DLD1 (cell line): Measurements from ENCODE around the gene ZFPM1.
"Not testable (repeated sequence)": the region's sequence is repeated elsewhere in the genome, so short reads cannot be mapped to it uniquely, and the experiment has no call there.

ENCODE experiments used
- in situ Hi-C: cut with HindIII; loops from 2 replicates; pipeline ENCODE4 v1.10.0; 2017; ENCODE audit warnings: low sequenced_read_pairs

The ZFPM1 gene

DNA sequence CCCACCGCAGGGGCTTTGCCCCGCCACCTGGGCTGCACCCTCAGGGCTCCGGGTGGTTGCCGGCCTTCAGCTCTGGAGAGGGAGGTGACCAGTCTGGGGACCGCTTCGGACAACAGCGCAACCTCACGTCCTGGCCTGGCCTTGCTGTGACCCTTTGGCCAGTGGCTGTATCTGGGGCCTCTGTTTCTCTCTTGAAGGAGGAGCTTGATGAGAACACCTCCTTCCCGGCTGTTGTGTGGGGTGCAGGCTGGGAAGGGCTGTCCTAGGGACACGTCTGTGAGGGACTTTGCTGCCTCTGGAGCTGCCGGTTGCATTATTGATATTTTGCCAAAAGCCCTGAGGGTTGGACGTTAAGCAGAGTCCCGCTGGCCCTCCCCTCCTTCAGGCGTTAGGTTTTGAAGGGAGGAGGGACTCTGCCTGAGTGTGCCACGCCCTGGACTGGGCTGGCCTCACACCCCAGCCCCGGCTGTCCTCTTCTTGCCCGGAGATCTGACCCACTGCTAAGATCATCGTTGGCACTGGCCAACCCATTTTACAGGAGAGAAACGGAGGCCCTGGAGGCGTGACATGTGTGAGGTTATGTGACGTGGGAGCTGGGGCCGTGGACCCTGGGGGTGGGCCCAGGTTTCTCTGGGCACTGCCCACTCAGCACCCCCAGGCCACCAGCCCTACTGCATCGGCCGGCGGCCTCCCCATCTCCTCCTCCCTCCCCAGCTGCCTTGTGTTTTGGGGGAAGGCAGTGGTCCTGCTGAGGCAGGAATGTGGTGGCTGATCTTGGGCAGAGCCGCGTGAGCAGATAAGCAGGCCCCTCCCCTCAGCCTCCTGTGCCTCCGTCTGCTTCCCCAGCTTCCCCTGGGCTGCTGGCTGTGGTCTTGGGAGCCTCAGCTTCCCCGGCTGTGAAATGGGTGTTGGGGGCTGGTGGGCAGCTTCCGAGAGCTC, 8.5 kb downstream of the ZFPM1 start:
- in situ Hi-C loops = no loop called here

DNA sequence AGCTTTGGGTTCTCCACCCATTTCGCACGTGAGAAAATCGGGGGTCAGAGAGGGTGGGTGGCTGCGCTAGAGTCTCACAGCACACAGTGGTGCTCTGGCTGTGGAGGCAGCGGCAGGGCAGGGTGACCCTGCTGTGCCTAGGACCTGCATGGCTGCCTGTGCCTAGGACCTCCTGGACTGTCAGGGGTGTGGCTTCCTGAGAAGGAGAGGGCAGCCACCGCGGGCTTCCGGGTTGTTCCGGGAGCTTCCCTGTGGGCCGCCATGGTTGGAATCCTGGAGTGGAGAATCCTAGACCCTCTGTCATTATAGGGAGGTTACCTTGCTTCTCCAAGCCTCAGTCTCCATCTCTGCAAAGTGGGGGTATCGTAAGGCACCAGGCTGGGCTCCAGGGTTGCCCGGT, 9.3 kb downstream of the ZFPM1 start:
- in situ Hi-C loops = no loop called here

DNA sequence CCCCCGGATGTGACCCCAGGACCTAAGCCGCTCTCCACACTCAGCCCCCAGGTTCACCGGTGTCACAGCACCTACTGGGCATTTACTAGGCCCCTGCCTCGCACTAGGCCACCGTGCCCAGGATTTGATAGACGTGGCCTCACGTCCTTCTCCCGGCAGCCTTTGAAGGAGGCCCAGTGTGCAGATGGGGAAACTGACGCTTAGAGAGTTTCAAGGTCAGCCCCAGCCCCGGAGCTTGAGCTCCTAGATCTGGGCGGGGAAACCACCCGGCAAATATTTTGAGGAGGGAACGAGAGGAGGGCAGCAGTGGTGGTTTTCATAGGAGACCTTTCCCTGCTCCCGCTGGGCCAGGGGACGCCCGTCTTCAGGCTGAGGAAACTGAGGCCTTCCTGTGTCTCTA, 10.3 kb downstream of the ZFPM1 start:
- in situ Hi-C loops = no loop called here

DNA sequence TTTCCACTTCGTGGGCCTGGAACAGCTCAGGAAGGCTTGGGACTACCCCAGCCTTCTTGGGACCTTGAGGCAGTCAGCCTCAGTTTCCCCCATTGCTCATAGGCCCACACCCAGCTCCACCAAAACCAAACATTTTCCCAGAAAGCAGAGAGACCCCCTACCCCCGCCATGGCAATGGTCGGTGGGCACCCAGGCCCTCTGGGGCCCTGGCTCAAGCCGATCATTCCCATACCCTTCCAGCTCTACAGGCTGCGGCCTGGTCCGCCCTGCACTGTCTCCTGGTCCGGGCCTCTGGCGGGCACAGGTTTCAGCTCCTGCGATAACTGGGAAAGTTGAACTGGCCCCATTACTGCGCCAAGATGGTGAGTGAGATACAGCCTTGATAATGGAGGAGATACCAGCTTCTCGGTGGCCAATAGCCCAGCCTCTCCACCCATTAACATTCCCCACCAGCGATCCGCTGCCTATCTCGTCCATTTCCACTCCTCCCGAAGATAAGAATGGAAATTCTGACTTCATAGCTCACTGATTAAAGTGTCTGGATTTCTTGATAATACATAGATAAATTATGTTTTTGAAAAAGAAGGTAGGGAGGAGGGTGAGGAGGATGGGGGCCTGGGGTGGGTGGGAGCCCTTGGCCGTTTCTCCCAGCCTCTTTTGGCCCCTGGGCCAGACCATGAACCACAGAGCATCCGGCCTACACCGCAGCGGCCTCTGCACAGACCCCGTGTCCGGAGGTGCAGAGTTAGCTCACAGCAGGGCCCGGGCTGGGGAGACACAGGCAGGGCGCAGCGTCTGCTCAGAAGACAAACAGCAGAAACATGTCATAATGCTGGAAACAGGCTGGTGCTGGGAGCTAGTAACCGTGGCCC, 11.6 kb downstream of the ZFPM1 start:
- in situ Hi-C loops = no loop called here

DNA sequence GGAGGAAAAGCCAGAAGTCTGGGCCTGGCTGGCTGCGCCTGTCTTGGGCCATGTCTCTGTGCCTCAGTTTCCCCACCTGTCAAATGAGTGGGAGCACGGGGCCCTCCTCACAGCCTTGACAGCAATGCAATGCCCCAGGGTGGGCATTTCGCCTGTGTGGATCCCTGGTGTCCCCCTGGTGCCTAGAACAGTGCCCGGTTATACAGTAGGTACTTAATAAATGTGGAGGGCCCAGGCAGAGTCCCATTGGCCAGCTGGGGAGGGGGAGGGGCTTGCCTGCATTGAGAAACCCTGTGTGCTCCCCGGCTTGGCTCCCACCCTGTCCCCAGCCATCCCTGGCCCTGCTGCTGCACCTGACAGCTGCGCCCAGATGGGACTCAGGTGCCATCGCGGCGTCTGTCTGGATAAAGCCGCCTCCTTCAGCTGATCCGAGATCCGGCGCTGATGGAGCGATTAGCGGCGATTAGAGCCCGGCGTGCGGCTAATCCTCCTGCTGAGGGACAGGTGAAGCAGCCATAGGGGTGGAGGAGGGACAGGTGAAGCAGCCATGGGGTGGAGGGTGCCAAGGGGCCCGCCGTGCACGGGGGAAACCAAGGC, 12.4 kb downstream of the ZFPM1 start:
- in situ Hi-C loops = no loop called here

DNA sequence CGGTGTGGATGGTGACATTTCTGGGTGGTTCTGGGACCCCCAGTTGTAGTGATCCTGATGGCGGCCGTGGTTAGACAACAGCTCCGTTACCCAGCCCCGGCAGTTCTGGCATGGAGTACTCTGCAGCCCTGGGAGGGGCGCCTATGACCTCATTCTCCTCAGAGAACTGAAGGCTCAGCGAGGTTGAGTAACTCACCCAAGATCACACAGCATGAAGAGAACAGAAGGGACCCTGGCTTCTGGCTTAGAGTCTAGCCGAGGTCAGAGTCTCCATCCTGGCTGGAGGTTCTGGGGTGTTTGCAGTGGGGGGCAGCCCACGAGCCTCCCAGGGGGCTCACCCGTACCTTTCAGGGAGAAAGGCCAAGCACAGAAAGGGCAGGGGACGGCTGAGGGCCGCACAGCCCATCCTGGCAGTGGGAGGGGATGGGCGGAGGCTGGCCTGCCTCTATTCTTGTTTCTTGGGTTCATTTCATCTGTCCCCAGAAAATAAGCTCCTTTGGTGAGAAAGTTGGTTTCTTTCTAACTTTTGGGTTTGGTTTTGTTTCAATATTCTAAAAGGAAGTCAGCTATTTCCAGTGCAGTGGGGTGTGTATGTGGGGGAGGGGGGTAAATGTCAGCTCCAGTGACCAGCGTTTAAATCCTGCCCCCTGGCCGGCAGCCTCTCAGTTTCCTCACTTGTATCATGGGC, 13.2 kb downstream of the ZFPM1 start:
- in situ Hi-C loops = no loop called here

DNA sequence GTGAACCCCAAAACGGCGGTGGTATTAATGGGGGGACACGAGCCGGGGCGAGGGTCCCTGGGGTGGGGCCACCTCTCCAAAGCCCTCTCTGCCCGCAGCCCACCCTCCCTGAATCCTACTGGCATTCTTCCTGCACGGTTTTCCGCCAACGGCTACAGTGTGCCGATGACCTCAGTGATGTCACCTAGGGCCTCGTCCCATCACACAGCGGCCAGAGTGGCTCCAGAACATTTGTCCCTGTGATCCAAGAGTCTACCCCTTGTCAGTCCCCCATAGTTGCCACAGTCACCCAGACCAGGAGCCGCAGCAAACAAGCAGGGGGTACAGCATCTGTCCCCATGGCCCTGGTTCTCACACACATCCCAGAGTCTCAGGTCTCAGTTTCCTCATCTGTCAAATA, 13.9 kb downstream of the ZFPM1 start:
- in situ Hi-C loops = no loop called here

DNA sequence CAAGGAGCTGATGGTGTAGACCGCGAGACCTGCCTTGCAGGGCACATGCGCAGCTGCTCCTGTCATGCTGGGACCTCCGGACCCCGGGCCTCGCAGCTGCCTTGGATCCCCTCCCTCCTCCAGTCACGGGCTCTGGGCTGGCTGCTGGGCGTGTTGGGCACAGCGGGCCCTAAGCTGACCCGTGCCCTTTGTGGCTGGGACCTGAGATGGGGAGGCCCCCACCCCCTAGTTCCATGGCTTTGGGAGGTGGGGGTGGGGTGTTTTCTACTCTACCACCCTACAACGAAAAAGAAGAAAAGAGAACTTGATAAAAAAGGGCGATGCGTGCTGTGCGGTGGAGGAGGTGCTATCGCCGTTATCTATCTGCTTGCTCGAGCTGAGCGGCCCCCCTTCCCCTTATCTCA, 14.5 kb downstream of the ZFPM1 start:
- in situ Hi-C loops = no loop called here

DNA sequence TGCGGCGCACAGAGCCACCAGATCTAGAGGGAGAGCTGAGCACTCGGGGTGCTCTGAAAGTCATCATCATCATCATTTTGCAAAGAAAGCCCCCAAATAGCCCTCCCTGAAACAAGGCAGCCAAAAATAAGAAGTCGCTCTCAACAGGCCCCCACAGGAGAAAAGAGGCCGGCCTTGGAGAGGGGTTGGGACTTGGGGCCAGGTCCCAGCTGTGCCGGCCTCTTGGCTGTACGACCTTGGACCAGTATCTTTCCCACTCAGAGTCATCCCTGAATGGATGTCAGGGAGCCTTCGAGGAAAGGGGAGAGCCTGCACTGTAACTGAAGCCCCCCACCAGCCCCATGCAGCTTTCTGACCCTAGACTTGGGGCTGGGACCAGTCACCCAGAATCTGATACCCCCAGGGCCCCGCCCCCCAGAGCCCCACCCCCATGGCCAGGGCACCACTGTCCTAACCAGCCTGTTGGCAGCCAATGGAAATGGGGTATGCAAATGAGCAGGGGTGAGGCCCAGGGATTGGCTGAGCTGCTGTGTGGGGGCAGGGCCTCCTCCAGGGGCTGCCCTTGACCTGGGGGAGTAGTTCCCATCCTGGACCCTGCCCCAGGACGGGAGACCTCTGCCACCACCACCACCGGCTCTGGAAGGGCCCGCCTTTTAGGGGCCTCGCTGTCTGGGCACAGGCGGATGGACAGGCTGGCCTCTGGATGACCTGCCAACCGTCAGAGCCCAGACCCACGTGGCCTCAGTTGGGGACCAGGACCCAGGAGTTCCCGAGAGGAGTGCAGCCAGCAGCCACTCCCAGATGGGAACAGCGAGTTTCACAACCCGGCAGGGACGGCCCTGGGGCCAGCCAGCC, 15.4 kb downstream of the ZFPM1 start:
- in situ Hi-C loops = no loop called here

DNA sequence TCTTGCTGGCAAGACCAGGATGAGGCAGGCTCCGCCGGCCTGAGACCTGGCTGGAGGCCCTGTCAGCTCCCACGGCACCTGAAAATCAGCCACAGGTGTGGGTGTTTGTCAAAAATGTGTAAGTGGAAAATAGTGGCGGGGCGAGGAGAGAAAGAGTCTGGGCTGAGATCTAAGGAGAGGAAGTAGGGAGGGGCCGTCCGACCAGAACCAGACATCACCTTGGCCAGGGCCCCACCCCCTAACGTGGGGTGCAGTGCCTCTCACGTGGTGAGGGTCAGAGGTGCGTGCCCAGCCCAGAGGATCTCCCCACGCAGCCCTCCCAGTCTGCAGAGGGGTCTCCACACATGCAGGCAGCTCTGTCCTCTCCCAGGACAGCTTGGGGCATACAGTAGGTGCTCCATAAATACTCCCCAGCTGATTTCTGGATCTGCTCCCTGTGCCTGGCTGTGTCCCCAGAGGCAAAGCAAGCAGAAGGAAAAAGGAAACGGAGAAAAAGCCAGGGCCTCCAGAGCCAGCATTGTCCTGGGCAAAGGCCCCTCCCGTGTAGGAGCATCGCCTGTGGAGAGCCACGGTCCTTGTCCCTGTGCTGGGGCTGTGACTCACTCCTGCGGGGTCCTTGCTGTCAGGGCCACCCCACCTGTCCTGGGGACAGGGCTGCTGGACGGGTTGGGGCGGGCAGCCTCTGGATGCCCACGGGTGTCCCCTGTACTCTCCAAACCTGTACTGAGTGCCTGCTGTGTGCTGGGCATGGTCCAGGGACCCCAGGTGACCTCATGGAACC, 16.7 kb downstream of the ZFPM1 start:
- in situ Hi-C loops = no loop called here

DNA sequence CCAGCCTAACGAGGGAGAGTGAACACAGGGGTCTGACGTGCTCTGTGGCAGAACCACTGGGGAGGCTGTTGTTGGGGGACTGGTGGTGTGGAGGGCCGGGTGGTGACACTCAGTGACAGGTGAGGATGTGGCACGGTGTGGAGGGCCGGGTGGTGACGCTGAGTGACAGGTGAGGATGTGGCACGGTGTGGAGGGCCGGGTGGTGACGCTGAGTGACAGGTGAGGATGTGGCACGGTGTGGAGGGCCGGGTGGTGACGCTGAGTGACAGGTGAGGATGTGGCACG, 17.3 kb downstream of the ZFPM1 start:
- in situ Hi-C loops = not testable (repeated sequence)

DNA sequence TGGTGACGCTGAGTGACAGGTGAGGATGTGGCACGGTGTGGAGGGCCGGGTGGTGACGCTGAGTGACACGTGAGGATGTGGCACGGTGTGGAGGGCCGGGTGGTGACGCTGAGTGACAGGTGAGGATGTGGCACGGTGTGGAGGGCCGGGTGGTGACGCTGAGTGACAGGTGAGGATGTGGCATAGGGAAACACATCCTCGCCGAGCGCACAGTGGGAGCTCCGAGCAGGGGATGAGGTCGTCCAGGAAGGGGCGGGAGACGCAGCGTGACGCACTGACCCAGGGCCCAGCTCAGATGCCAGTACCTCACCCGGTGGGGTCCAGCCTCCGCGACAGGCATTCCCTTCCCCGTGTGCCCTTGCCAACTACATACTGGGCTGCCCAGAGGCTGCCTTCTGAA, 17.6 kb downstream of the ZFPM1 start:
- in situ Hi-C loops = not testable (repeated sequence)

DNA sequence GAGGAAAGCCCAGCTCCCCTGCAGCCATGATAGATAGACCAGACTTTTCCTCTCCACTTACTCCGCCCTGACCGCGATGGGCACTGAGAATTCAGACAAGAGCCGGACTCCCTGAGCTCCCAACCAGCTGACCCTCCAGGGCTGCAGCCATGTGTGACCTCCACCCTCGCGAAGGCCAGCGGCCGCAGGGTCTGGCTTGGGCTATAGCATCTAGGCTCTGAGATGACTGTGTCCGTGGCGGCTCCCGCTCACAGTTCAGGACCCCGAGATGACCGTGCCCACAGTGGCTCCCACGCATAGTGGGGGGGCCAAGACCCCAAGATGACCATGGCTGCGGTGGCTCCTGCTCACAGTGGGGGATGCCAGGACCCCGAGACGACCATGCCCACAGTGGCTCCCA, 18.0 kb downstream of the ZFPM1 start:
- in situ Hi-C loops = no loop called here

DNA sequence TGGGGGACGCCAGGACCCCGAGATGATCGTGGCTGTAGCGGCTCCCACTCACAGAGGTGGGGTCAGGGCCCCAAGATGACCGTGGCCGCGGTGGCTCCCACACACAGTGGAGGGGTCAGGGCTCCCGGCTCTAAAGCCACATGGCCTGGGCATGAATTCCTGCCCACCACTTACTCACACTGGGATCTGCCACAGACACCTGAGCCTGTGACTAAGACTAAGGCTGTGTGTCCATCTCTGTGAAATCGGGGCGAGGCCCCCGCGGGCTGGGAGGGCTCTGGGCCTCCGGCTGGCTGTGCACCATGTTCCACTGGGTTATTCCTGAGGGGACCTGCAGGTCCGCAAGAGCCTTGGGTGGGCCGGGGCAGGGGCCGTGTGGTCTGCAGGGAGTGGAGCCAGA, 18.5 kb downstream of the ZFPM1 start:
- in situ Hi-C loops = no loop called here

DNA sequence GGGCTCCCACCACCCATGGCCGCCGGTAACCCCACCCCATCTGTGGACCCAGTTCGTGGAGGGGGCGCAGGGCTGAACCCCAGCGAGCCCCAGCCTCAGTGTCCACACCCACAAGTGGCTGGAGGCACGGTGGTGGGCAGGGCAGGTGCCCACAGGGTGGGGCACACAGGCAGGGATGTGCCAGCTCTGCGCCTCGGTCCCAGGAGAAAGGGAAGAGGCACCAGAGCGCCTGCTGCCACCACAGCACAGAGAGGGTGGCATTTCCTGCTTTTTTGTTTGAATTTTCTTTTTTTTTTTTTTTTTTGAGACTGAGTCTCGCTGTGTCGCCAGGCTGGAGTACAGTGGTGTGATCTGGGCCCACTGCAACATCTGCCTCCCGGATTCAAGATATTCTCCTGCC, 19.0 kb downstream of the ZFPM1 start:
- in situ Hi-C loops = no loop called here

DNA sequence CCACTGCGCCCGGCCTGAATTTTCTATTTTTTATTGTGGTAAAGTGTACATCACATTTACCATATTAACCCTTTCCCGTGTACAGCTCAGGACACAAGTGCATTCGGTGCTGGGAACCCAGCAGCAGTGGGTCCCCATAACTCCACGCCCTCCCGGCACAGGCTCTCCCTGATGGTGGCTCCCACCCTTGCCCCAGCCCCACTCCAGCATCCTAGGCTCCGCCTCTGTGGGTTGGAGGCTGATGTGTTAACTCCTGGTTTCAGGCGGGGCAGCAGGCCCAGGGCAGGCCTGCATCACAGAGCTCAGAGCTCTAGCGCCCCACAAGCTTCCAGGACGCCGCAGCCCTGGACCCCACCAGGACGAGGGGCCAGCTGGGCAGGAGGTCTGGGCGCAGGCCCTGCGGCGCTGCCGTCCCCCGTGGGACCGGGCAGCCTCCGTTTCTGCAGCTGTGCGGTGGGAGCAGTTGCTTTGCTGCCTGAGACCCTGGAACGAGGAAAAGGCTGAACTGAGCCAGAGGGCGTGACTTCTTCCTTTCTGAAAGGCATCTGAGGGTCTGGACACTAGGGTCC, 19.6 kb downstream of the ZFPM1 start:
- in situ Hi-C loops = no loop called here

DNA sequence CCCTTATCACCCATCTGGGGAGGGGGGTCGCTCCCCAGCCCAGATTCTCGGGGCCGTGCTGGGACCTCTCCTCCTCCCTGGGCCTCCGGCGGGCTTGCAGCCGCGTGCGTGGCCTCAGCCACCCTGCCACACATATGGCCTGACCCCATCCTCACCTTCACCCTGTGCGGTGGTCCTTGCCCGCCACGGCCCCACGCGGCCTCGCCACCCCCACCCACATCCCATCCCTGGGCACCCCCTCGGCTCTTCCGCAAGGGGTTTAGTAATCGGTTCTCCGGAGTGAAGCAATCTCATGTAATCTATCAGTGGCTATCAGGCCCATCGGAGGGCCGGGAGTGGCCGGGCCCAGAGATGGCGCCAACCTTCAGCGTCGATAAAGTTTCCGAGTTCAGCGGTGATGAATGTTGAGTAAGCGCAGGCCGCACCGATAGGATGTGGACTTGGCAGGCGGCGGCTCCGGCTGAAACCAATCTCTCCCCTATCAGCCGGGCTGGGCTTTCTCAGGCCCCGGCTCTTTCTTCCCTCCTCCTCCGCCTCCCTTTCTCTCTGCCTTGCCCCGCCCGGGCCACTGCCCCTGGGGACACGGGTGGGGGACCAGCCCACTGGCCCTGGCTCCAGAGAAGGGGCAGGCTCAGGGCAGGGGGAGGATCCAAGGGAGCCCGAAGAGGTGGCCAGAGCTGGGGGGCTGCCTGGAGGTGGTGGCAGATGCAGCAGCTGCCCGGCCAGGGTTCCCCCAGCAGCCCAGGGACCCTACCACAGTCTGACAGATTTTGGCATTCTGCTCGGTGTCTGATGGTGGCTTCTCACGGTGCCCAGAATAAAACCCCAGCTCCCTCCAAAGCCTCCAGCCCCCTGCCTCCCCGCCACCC, 20.8 kb downstream of the ZFPM1 start:
- in situ Hi-C loops = no loop called here

DNA sequence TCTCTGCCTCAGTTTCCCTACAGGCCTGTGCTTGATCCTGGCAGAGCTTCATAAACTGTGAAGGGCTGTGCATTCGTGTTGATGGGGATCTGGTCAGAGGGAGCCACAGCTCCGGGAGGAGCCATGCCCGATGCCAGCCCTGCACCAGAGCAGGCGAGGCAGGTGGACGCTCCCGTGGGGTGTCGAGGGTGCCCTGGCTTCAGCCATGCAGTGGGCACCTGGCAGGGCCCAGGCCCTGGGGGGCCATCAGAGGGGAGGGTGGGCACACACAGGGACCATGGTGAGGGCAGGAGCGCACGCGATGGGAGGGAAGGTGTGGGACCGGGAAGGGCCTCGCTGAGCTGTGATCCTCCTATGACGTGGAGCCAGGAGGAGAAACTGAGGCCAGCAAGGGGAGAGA, 22.0 kb downstream of the ZFPM1 start:
- in situ Hi-C loops = no loop called here
